ENCODE measurements around the gene DNAH10. TPM values are rescaled to one million over a fixed set of nuclear protein-coding genes. Genes with fewer than 3 reads are reported as not detected.

Gene DNAH10
- total RNA-seq, 1 experiment from 2014 or later, result not detected

DNA sequence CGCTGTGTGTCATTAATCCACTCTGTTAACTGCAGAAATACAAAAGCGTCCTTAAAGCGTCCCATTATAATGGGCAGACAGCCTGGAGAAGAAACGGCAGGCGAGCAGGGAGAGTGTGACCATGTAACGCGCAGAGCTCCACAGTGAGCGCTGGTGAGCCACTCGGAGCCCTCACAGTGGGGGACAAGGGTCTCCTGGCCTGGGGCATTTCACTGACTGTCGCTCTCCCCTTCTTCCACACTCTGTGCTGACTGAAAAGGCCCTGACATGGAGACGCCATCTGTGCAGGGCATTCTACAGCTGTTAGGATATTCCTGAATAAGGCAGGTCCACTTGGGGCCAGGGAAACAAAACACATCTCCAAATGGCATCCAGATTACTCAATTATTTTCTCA, 186.3 kb downstream of the DNAH10 start:
- H3K4me2 ChIP-seq, result no peak overlapping the region
- intact Hi-C loops (cut with micrococcal nuclease; ENCODE audit: unreplicated experiment), result no loop called here
- no peak for TF ChIP-seq EZH2 (IDR thresholded peaks at IDR 0.05; ENCODE audit: low read depth)
- H3K9me2 ChIP-seq (ENCODE audit: insufficient read depth), result no peaks in the 10 kb centered on the region
- no TSS peak for BruUV-seq (replicated peaks)
- H3K4me1 ChIP-seq (replicated peaks; ENCODE audit: insufficient read depth), result no peaks in the 10 kb centered on the region
- no peak overlapping the region for H3K27ac ChIP-seq
- DNase-seq, result no peak
- H3F3A ChIP-seq (ENCODE audit: insufficient read depth, low read depth), result no peaks in the 10 kb centered on the region
- no peaks in the 10 kb centered on the region for H3K79me2 ChIP-seq (ENCODE audit: low read depth)
- no peak overlapping the region for H2AFZ ChIP-seq
- H3K27me3 ChIP-seq (ENCODE audit: insufficient read depth, low read depth), result no peaks in the 10 kb centered on the region
- ChIA-PET POLR2A (ENCODE audit: unreplicated experiment) (no interaction called here), CTCF (no interaction called here)
- no peaks in the 10 kb centered on the region for H3K36me3 ChIP-seq (ENCODE audit: low read depth)
- H4K20me1 ChIP-seq (ENCODE audit: insufficient read depth), result no peaks in the 10 kb centered on the region
- H3K9me3 ChIP-seq (ENCODE audit: insufficient read depth, low read depth), result no peaks in the 10 kb centered on the region
- H3K4me3 ChIP-seq, result no peak overlapping the region

DNA sequence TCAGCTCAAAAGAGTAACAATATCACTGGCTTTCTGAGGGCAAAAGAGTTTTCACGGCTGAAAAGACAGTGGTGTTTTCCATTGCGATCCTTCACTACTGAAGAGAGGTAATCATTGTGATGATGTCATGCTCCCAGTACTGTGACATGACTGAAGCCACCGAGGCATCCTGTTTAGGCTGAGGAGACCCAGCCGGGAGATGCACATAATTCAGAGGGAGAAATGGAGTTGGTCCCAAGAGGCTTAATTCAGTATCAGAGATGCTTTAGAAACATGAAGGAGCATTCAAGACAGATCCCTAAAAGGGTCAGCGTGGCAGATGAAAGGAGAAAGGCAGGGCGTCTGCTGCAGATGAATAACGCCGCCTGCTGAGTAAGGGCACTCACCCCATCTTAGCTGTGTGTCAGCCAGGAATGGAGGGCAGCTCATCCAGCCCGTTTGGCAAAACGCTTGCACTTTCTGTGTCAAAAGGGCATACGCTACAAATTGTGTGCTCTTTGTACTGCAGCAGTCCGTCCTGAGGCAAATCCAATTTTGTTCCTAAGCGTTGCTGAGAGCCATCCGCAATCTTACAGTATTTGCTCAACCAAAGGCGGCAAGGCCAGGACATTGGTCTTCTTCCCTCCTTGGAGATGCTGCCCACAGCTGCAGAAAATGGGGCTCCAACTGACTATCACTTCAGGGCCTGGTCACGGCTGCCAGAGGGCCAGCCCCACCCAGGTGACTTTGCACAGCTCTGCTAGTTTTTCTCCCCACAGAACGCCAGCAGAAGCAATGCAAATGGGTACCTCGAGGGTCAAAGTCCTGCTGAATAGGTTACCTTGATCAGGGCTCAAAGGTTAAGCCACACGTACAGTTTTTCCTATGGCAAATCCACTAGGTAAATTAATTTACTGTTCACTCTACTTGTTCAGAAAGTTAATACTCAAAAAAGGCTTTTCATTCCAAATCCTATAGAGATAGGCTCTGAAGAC, 187.0 kb downstream of the DNAH10 start:
- no peaks in the 10 kb centered on the region for H3K9me2 ChIP-seq (ENCODE audit: insufficient read depth)
- H2AFZ ChIP-seq, result no peak overlapping the region
- H3K79me2 ChIP-seq (ENCODE audit: low read depth), result no peaks in the 10 kb centered on the region
- DNase-seq, result no peak
- H3K36me3 ChIP-seq (ENCODE audit: low read depth), result no peaks in the 10 kb centered on the region
- ChIA-PET POLR2A (ENCODE audit: unreplicated experiment) (no interaction called here), CTCF (no interaction called here)
- intact Hi-C loops (cut with micrococcal nuclease; ENCODE audit: unreplicated experiment), result no loop called here
- H3F3A ChIP-seq (ENCODE audit: insufficient read depth, low read depth), result no peaks in the 10 kb centered on the region
- H3K27ac ChIP-seq, result no peak overlapping the region
- no peaks in the 10 kb centered on the region for H3K9me3 ChIP-seq (ENCODE audit: insufficient read depth, low read depth)
- H3K4me1 ChIP-seq (replicated peaks; ENCODE audit: insufficient read depth), result no peaks in the 10 kb centered on the region
- H3K4me2 ChIP-seq, result no peak overlapping the region
- H4K20me1 ChIP-seq (ENCODE audit: insufficient read depth), result no peaks in the 10 kb centered on the region
- no peak overlapping the region for H3K4me3 ChIP-seq
- H3K27me3 ChIP-seq (ENCODE audit: insufficient read depth, low read depth), result no peaks in the 10 kb centered on the region
- no TSS peak for BruUV-seq (replicated peaks)
- TF ChIP-seq EZH2 (IDR thresholded peaks at IDR 0.05; ENCODE audit: low read depth), result no peak
- TF ChIP-seq, protein P1, sequence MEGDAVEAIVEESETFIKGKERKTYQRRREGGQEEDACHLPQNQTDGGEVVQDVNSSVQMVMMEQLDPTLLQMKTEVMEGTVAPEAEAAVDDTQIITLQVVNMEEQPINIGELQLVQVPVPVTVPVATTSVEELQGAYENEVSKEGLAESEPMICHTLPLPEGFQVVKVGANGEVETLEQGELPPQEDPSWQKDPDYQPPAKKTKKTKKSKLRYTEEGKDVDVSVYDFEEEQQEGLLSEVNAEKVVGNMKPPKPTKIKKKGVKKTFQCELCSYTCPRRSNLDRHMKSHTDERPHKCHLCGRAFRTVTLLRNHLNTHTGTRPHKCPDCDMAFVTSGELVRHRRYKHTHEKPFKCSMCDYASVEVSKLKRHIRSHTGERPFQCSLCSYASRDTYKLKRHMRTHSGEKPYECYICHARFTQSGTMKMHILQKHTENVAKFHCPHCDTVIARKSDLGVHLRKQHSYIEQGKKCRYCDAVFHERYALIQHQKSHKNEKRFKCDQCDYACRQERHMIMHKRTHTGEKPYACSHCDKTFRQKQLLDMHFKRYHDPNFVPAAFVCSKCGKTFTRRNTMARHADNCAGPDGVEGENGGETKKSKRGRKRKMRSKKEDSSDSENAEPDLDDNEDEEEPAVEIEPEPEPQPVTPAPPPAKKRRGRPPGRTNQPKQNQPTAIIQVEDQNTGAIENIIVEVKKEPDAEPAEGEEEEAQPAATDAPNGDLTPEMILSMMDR (conservative IDR thresholded peaks at IDR 0.05), result no peak

DNA sequence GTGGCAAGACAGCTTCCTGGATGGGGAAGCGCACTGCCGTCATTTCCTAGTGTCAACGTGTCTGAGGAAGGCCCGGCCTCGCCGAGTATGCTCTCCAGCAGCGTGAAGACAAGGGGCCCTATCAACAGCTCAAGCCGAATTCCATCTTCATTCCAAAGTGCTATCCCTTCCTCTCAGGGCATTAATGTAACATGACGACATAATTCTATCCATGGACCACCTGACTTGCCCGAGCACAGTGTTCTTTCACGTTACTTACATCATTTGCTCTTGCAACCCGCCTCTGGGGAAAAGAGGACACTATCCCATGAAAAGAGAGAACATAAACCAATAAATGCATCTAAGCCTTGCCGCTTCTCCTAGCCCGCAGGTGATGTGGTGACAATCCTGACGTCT, 187.7 kb downstream of the DNAH10 start:
- DNase-seq, result no peak
- Histone ChIP-seq H3K36me3 (ENCODE audit: low read depth) (no peaks in the 10 kb centered on the region), H4K20me1 (ENCODE audit: insufficient read depth) (no peaks in the 10 kb centered on the region), H3K4me3 (no peak overlapping the region), H3K79me2 (ENCODE audit: low read depth) (no peaks in the 10 kb centered on the region), H3K27me3 (ENCODE audit: insufficient read depth, low read depth) (no peaks in the 10 kb centered on the region), H3K27ac (no peak overlapping the region), H3K9me2 (ENCODE audit: insufficient read depth) (no peaks in the 10 kb centered on the region), H2AFZ (no peak overlapping the region), H3K9me3 (ENCODE audit: insufficient read depth, low read depth) (no peaks in the 10 kb centered on the region), H3K4me1 (replicated peaks; ENCODE audit: insufficient read depth) (no peaks in the 10 kb centered on the region), H3K4me2 (no peak overlapping the region), H3F3A (ENCODE audit: insufficient read depth, low read depth) (no peaks in the 10 kb centered on the region)
- no TSS peak for BruUV-seq (replicated peaks)
- ChIA-PET CTCF (no interaction called here), POLR2A (ENCODE audit: unreplicated experiment) (no interaction called here)
- TF ChIP-seq, protein P1 (conservative IDR thresholded peaks at IDR 0.05), result no peak
- no peak for TF ChIP-seq EZH2 (IDR thresholded peaks at IDR 0.05; ENCODE audit: low read depth)
- intact Hi-C loops (cut with micrococcal nuclease; ENCODE audit: unreplicated experiment), result no loop called here
